Right lobe of liver (tissue), 4 donors: Measurements from ENCODE around the gene USP9X.
"Not testable (repeated sequence)": the region's sequence is repeated elsewhere in the genome, so short reads cannot be mapped to it uniquely, and the experiment has no call there.

Experiments
- CTCF ChIP-seq, 4 donors: fragments of 200-600 bp in 3 of 4; fragments of 450-650 bp in 1 of 4; IDR thresholded peaks; one replicate each; pipeline versions ENCODE4 v1.5.1 to v1.8.0; 2016 to 2022; ENCODE audit warnings: antibody characterized with exemption in 4 of 4, mild to moderate bottlenecking in 2 of 4
- POLR2A ChIP-seq: fragments of 450-650 bp; IDR thresholded peaks from one replicate; pipeline ENCODE4 v1.6.1; 2017; ENCODE audit warnings: antibody characterized with exemption, mild to moderate bottlenecking
- donor health status: DM: no; HTN: no; CAD: no.
- donor health status: DM: no; HTN: no; CAD: no.
- donor health status: DM: no; HTN: yes; CAD: no.

DNA sequence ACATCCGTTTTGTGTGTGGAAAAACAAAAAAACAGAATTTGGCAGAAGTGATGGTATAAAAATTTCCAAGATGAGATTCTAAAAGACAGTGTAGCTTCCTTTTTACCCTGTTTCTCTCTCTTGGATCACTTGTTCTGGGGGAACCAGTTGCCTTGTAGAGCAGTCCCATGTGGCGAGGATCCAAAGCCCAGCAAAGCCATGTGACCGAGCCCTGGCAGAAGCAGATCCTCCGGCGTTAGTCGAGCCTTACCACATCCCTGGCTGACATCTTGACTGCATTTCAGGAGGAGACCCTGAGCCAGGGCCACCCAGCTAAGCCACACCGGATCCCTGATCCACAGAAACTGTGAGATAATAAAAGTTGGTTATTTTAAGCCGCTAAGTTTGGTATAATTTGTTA is 22.0 kb upstream of the USP9X start:
- TF ChIP-seq CTCF (IDR thresholded peaks at IDR 0.05); POLR2A: not testable (repeated sequence)
